DOHH2 (cell line): Measurements from ENCODE around the gene CCT2.

Experiments
- H3F3A ChIP-seq: fragments of 200-600 bp; sonication (generic), shearing (Covaris generic); 2 replicates; pipeline ENCODE4 v1.6.0; 2016; ENCODE audit warnings: antibody characterized with exemption, mild to moderate bottlenecking; ENCODE audit not compliant: control insufficient read depth, insufficient read depth
- H3K27ac ChIP-seq: fragments of 200-600 bp; sonication (generic); 2 replicates; pipeline ENCODE4 v1.5.1; 2014; ENCODE audit warnings: low read depth, mild to moderate bottlenecking, low read length, moderate library complexity
- H3K27me3 ChIP-seq: fragments of 200-600 bp; sonication (generic); 2 replicates; pipeline ENCODE4 v1.6.1; 2014; ENCODE audit warnings: mild to moderate bottlenecking, low read length, mixed read lengths; ENCODE audit not compliant: control insufficient read depth
- H3K36me3 ChIP-seq: fragments of 200-600 bp; sonication (generic); 2 replicates; pipeline ENCODE4 v1.6.1; 2014; ENCODE audit warnings: mild to moderate bottlenecking, low read length, moderate library complexity, mixed read lengths; ENCODE audit not compliant: control insufficient read depth
- H3K4me1 ChIP-seq: fragments of 200-600 bp; sonication (generic); 2 replicates; pipeline ENCODE4 v1.6.1; 2014; ENCODE audit warnings: mild to moderate bottlenecking, low read length, mixed read lengths; ENCODE audit not compliant: control insufficient read depth
- H3K4me2 ChIP-seq: fragments of 200-600 bp; sonication (generic); 2 replicates; pipeline ENCODE4 v1.6.0; 2014; ENCODE audit warnings: mild to moderate bottlenecking, low read length, moderate library complexity
- H3K4me3 ChIP-seq: fragments of 200-600 bp; sonication (generic); 2 replicates; pipeline ENCODE4 v1.5.1; 2014; ENCODE audit warnings: mild to moderate bottlenecking, low read length, mixed read lengths
- H3K79me2 ChIP-seq: fragments of 200-600 bp; sonication (generic); 2 replicates; pipeline ENCODE4 v1.6.1; 2014; ENCODE audit warnings: mild to moderate bottlenecking, low read length, mixed read lengths; ENCODE audit not compliant: control insufficient read depth
- H3K9me2 ChIP-seq: fragments of 200-600 bp; sonication (generic); replicated peaks from 2 replicates; pipeline ENCODE4 v1.6.1; 2014; ENCODE audit warnings: mild to moderate bottlenecking, low read length, mixed read lengths; ENCODE audit not compliant: control insufficient read depth
- H3K9me3 ChIP-seq: fragments of 200-600 bp; sonication (generic); 2 replicates; pipeline ENCODE4 v1.6.1; 2014; ENCODE audit warnings: antibody characterized with exemption, low read length, mixed read lengths; ENCODE audit not compliant: control insufficient read depth, insufficient read depth
- H4K20me1 ChIP-seq: fragments of 200-600 bp; sonication (generic); 2 replicates; pipeline ENCODE4 v1.6.0; 2014; ENCODE audit warnings: low read depth, mild to moderate bottlenecking, antibody characterized with exemption, low read length, moderate library complexity; ENCODE audit not compliant: control insufficient read depth, insufficient read depth
- CTCF ChIP-seq: fragments of 200-600 bp; sonication (generic); IDR thresholded peaks from one replicate; pipeline ENCODE4 v1.5.1; 2014; ENCODE audit warnings: antibody characterized with exemption, mild to moderate bottlenecking, low read depth, low read length; ENCODE audit not compliant: poor library complexity, severe bottlenecking
- EZH2phosphoT487 ChIP-seq: fragments of 200-600 bp; sonication (generic); IDR thresholded peaks from 2 replicates; pipeline ENCODE4 v1.6.1; 2017; ENCODE audit warnings: borderline replicate concordance, mild to moderate bottlenecking, antibody characterized with exemption, low read length, moderate library complexity, mixed read lengths

CCT2 gene

GRCh38 chr12:69649529-69649928 lies 64.3 kb downstream of the CCT2 start:
- H4K20me1 ChIP-seq, result no peaks in the 10 kb centered on the region
- peaks cover 5% of the 10 kb centered on the region; the same call in 1 of the 2 replicates for H3K27me3 ChIP-seq
- no peaks in the 10 kb centered on the region for H3K9me3 ChIP-seq
- no peaks in the 10 kb centered on the region for H3K36me3 ChIP-seq
- no peak overlapping the region for H3K4me2 ChIP-seq
- no peaks in the 10 kb centered on the region for H3K4me1 ChIP-seq
- H3F3A ChIP-seq, result no peaks in the 10 kb centered on the region
- no peak overlapping the region for H3K27ac ChIP-seq
- H3K9me2 ChIP-seq, result no peaks in the 10 kb centered on the region
- no peak overlapping the region for H3K4me3 ChIP-seq
- no peaks in the 10 kb centered on the region for H3K79me2 ChIP-seq
- TF ChIP-seq CTCF (no peak), EZH2phosphoT487 (no peak)
